Subcutaneous adipose tissue (tissue), 4 donors: ENCODE results near the gene FUT6. TPM values are rescaled to one million over a fixed set of nuclear protein-coding genes. Genes with fewer than 3 reads are reported as not detected.

Source experiments
- CTCF ChIP-seq: fragments of 450-650 bp; IDR thresholded peaks from one replicate; pipeline ENCODE4 v1.5.1; 2016; ENCODE audit warnings: low read depth, mild to moderate bottlenecking, control low read depth, antibody characterized with exemption, moderate library complexity
- total RNA-seq, 4 donors: library from RNA; depleted of rRNA; stranded (reverse); fragments of >200 nt; gene quantifications; one replicate each; pipeline ENCODE4 v1.1.0, GENCODE V29; 2016

Gene FUT6
- total RNA-seq, 4 donors from 2014 or later, result 1.1 TPM; not detected in 3

DNA sequence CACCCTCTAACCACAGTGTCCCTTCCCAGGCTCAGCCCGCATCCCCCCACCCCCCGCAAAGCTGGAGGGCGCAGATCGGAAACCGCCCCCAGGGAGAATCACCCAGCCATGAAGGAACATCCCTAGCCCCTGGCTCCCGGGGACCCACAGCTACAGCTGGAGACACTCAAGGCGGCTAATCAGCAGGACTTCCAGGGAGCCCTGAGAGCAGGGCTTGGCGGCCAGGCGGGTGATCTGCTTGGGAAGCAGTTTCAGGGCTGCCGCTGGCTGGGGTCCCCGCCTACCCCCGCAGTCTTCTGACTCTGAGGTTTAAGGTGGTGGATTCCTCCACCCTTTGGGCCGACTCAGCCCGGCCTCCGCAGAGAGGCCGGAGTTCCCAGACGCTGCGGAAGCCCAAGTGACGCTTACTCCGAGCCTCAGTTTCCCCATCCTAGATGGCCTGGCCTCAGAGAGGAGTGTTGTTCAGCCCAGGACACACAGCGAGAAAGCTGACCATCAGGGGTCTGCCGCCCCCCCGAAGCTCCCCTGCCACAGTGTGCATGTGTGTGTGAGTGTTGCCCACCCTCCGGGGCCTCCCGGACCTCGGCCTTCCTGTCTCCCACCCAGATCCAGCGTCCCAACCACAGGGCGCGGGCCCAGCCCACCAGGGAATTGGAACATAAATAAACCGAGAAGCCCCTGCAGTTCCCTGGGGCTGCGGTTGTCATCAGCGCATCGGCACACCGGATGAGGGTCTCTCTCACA, 9.8 kb downstream of the FUT6 start:
- no peak for TF ChIP-seq CTCF

- no peak for TF ChIP-seq CTCF
Measured at GRCh38 chr19:5828661-5829566, 10.6 kb downstream of the FUT6 start.

DNA sequence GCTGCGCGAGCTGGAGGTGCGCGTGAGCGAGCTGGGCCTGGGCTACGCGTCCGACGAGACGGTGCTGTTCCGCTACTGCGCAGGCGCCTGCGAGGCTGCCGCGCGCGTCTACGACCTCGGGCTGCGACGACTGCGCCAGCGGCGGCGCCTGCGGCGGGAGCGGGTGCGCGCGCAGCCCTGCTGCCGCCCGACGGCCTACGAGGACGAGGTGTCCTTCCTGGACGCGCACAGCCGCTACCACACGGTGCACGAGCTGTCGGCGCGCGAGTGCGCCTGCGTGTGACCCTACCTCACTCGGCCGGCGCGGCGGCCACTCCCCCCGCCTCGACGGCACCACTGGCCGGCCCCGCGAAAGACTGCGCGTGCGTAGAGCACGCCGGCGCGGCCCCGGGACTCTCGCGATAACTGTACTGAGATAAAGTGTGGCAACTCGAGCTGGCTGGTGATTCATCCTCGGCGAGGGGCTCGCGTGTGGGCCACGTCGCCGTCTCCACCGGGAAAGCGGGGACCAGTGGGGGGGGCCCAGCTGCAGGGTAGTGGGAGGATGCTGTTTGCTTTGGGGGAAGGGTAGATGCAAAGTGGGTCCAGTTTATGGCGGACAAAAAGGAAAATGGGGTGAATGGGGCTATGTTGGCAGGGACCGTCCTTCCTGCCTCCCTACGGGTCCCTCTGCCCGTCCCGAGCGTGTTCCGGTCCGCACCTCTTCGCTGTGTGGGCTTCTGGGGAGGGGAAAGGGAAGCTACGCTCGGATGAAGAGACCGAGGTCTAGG, 11.4 kb downstream of the FUT6 start:
- TF ChIP-seq CTCF, result no peak

- TF ChIP-seq CTCF, result no peak
Measured at GRCh38 chr19:5827342-5827890, 12.1 kb downstream of the FUT6 start.

GRCh38 chr19:5826531-5827341, 12.8 kb downstream of the FUT6 start:
- no peak for TF ChIP-seq CTCF

DNA sequence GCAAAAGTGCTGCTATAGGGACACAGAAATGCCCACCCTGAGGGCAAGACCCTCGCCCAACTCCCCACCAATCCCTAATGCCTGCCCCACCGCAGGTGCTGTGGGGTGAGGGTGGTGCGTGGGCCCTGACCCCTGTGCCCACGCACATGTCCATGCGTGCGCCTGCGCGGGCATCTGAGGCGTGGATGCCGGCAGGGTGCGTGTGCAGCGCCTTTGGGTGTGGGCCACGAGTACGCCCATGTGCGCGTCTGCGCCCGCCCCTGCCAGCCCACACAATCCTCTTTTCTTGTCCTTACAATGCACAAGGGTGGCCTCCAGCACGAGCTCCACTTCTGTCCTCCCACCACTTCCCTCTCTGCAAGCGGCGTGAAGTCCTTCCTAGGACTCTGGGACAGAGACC, 14.3 kb downstream of the FUT6 start:
- no peak for TF ChIP-seq CTCF
